Measurements from ENCODE around the gene TAX1BP1. TPM values are rescaled to one million over a fixed set of nuclear protein-coding genes. Genes with fewer than 3 reads are reported as not detected.

TAX1BP1 gene
- total RNA-seq, 1 donor from 2014 or later, result 184 TPM

DNA sequence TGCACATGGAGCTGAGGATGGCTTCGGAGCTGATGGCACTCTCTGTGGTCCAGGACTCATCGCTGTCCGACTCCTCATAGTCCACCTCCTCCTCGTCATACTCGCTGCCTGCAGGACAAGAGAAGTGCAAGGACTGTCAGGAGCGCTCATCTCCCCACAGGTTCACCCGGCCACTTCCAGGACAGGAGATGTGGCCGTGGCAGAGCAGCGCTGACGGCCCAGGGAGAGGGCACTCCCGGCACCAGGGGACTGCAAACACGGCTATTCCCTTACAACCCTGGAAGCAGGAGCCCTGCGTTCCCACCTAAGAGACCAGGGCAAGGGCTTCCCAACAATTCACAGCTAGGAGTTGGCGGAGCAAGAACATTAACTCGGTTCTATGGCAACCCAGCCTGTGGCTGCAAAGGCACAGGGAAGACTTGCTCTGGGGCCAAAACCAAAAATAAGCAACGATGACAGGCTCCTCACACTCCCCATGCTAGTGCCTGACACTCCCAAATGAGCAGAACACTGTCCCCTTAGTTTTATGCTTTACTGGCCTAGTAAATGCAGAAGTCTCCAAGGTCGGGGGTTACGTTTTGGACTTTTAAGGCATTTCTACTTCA, 100.9 kb downstream of the TAX1BP1 start:
- H3K27ac ChIP-seq (replicated peaks), result no peak overlapping the region
- H3K36me3 ChIP-seq, result peaks cover 14% of the 10 kb centered on the region
- intact Hi-C loops (cut with micrococcal nuclease), result no loop called here
- H3K4me3 ChIP-seq, result no peak overlapping the region
- TF ChIP-seq, protein P1, sequence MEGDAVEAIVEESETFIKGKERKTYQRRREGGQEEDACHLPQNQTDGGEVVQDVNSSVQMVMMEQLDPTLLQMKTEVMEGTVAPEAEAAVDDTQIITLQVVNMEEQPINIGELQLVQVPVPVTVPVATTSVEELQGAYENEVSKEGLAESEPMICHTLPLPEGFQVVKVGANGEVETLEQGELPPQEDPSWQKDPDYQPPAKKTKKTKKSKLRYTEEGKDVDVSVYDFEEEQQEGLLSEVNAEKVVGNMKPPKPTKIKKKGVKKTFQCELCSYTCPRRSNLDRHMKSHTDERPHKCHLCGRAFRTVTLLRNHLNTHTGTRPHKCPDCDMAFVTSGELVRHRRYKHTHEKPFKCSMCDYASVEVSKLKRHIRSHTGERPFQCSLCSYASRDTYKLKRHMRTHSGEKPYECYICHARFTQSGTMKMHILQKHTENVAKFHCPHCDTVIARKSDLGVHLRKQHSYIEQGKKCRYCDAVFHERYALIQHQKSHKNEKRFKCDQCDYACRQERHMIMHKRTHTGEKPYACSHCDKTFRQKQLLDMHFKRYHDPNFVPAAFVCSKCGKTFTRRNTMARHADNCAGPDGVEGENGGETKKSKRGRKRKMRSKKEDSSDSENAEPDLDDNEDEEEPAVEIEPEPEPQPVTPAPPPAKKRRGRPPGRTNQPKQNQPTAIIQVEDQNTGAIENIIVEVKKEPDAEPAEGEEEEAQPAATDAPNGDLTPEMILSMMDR (IDR thresholded peaks at IDR 0.05; ENCODE audit: borderline replicate concordance), result no peak
- no peaks in the 10 kb centered on the region for H3K27me3 ChIP-seq (ENCODE audit: low read depth)
- DNase-seq, result no peak
- H3K4me1 ChIP-seq, result peaks cover 1% of the 10 kb centered on the region
- H3K9me3 ChIP-seq (replicated peaks), result no peaks in the 10 kb centered on the region

DNA sequence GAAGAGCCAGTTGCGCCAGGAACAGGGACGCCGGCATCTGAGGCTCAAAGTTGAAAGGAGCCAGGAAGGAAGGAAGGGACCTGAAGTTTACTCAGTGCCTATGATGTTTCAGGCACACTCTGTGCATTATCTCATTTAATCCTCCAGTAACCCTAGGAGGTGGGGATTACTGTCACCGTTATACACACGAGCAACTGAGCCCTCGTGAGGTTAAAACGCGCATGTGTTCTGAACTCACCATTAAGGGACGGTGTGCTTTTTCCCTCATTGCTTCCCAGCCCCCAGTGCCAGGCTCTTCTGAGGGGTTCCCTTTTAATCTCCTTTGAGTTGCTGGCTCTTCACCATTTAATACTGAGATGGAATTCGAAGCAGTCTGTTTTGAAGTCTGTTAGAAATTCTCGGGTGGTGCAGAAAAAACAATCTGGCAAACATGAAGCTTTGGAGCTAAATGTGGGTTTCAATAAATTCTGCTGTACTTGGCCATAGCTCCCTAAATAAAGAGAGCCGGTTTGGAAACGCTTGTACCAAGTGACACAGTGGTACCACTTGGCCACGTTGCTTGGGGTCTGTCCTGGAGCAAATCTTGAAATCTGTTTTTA, 102.2 kb downstream of the TAX1BP1 start:
- no peaks in the 10 kb centered on the region for H3K4me1 ChIP-seq
- no peaks in the 10 kb centered on the region for H3K9me3 ChIP-seq (replicated peaks)
- DNase-seq, result no peak
- TF ChIP-seq, protein P1 (IDR thresholded peaks at IDR 0.05; ENCODE audit: borderline replicate concordance), result no peak
- peaks cover 14% of the 10 kb centered on the region for H3K36me3 ChIP-seq
- H3K27me3 ChIP-seq (ENCODE audit: low read depth), result no peaks in the 10 kb centered on the region
- H3K4me3 ChIP-seq, result no peak overlapping the region
- H3K27ac ChIP-seq (replicated peaks), result no peak overlapping the region
- intact Hi-C loops (cut with micrococcal nuclease), result no loop called here

DNA sequence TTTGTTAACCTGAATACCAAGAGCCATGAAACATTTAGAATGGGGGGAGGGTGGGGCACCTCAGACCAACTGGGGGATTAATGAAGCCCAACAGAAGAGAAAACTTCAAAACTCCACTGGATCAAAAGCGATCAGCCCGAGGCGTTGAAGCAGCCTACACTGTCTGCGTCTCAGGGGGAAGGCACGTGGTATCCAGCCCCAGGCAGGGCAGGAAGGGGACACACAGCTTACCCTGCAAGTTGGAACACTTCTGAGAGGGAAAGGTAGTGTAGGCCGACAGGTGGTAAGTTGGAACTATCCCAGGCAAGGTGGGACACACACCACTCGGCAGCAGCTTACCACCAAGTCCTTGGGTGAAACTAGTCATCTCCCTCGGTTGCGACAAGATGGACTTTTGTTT, 102.9 kb downstream of the TAX1BP1 start:
- no peaks in the 10 kb centered on the region for H3K27me3 ChIP-seq (ENCODE audit: low read depth)
- H3K4me3 ChIP-seq, result no peak overlapping the region
- H3K4me1 ChIP-seq, result no peaks in the 10 kb centered on the region
- H3K36me3 ChIP-seq, result peaks cover 14% of the 10 kb centered on the region
- H3K27ac ChIP-seq (replicated peaks), result no peak overlapping the region
- intact Hi-C loops (cut with micrococcal nuclease), result no loop called here
- TF ChIP-seq, protein P1 (IDR thresholded peaks at IDR 0.05; ENCODE audit: borderline replicate concordance), result no peak
- DNase-seq, result no peak
- H3K9me3 ChIP-seq (replicated peaks), result no peaks in the 10 kb centered on the region

DNA sequence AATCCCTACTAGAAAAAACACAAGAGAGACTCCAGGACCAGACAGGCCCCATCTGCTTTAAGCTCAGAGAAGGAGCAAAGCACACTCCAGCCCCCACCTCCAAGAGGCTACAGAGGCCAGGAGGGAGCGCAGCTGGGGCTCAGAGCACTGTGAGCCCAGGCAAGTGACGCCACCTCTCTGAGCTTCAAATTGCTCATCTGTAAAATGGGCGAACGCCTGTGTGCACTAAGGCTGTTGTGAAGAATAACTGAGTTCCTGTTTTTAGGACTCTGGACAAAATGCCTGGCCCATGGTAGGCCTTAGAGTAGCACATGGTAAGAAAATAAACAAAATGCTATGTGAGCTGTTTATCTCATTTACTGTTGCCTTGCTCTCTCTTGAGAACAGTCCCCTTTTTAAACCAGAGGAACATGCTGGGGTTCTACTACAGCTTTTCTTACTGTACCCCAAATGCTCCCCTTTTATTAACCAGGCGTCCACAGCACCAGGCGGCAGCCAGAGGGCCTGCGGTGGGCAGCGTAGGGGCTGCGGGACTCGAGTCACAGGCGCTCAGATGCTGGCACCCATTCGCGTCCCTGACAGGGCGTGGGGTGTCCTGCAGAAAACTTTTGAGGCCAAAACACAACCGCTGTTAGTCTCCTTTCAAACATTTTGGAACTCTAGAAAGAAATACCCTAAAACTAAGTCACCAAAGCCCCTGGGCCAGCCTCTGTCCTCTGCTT, 103.8 kb downstream of the TAX1BP1 start:
- Histone ChIP-seq H3K27ac (replicated peaks) (no peak overlapping the region), H3K27me3 (ENCODE audit: low read depth) (no peaks in the 10 kb centered on the region), H3K36me3 (peaks cover 14% of the 10 kb centered on the region), H3K9me3 (replicated peaks) (no peaks in the 10 kb centered on the region), H3K4me3 (no peak overlapping the region), H3K4me1 (no peaks in the 10 kb centered on the region)
- TF ChIP-seq, protein P1 (IDR thresholded peaks at IDR 0.05; ENCODE audit: borderline replicate concordance), result no peak
- no peak for DNase-seq
- intact Hi-C loops (cut with micrococcal nuclease), result no loop called here

DNA sequence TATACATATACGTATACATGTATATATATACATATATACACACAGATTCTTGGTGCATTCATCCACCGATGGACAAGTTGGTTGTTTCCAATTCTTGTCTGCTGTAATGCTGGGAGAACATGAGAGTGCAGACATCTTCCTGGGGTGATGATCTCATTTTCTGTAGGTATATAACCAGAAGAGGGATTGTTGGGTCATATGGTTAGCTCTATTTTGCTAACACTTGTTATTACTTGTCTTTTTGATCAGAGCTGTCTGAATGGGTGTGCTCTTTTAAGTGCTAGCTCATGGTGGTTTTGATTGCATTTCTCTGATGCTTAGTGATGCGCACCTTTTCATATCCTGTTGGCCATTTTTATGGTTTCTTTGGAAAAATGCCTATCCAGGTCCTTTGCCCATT, 106.4 kb downstream of the TAX1BP1 start:
- Histone ChIP-seq H3K36me3 (no peaks in the 10 kb centered on the region), H3K9me3 (replicated peaks) (no peaks in the 10 kb centered on the region), H3K4me1 (no peaks in the 10 kb centered on the region), H3K27ac (replicated peaks) (no peak overlapping the region), H3K4me3 (no peak overlapping the region), H3K27me3 (ENCODE audit: low read depth) (no peaks in the 10 kb centered on the region)
- TF ChIP-seq, protein P1 (IDR thresholded peaks at IDR 0.05; ENCODE audit: borderline replicate concordance), result no peak
- no peak for DNase-seq
- intact Hi-C loops (cut with micrococcal nuclease), result no loop called here
